ENCODE measurements around the gene SMPD2. TPM values are rescaled to one million over a fixed set of nuclear protein-coding genes. Genes with fewer than 3 reads are reported as not detected.
"Not testable (repeated sequence)": the region's sequence is repeated elsewhere in the genome, so short reads cannot be mapped to it uniquely, and the experiment has no call there.

SMPD2 gene
- total RNA-seq, 1 donor from 2014 or later, result 6.2 TPM

- peaks cover 12% of the 10 kb centered on the region for H3K36me3 Mint-ChIP-seq (ENCODE audit: low read depth, unreplicated experiment)
Observed at GRCh38 chr6:109460161-109460829, 19.8 kb downstream of the SMPD2 start.

GRCh38 chr6:109461205-109461604 is 20.7 kb downstream of the SMPD2 start:
- H3K4me3 Mint-ChIP-seq (ENCODE audit: unreplicated experiment); H3K4me1 Mint-ChIP-seq (ENCODE audit: low read depth, unreplicated experiment); H3K79me2 ChIP-seq (ENCODE audit: insufficient read depth, low read length); H2AFZ ChIP-seq (ENCODE audit: low read depth, low read length); H3K27ac Mint-ChIP-seq (ENCODE audit: unreplicated experiment); DNase-seq (ENCODE audit: low read depth); H3K9me3 ChIP-seq (ENCODE audit: insufficient read depth, low read depth, low read length); H3K9me3 Mint-ChIP-seq (ENCODE audit: unreplicated experiment); H3K27me3 Mint-ChIP-seq (ENCODE audit: low read depth, unreplicated experiment); H3K4me2 ChIP-seq (ENCODE audit: low read length); H3K9ac ChIP-seq (ENCODE audit: low read length); H3K4me3 ChIP-seq (ENCODE audit: insufficient read depth, low read depth, low read length); H3K27me3 ChIP-seq (ENCODE audit: insufficient read depth, low read length); FAIRE-seq; H4K20me1 ChIP-seq (ENCODE audit: insufficient read depth, low read length); H3K27ac ChIP-seq (ENCODE audit: low read depth, low read length): not testable (repeated sequence)
- peaks cover 12% of the 10 kb centered on the region for H3K36me3 Mint-ChIP-seq (ENCODE audit: low read depth, unreplicated experiment)
- peaks cover 17% of the 10 kb centered on the region for H3K36me3 ChIP-seq (ENCODE audit: insufficient read depth, low read length)
- peaks cover 13% of the 10 kb centered on the region for H3K4me1 ChIP-seq (ENCODE audit: insufficient read depth, low read length)

More at GRCh38 chr6:109460161-109460829, 19.8 kb downstream of the SMPD2 start:
- H3K4me3 Mint-ChIP-seq (ENCODE audit: unreplicated experiment), result no peak overlapping the region
- peaks cover 1% of the 10 kb centered on the region for H3K79me2 ChIP-seq (ENCODE audit: insufficient read depth, low read length)
- H3K4me3 ChIP-seq (ENCODE audit: insufficient read depth, low read depth, low read length), result no peak overlapping the region
- no peaks in the 10 kb centered on the region for H3K9me3 ChIP-seq (ENCODE audit: insufficient read depth, low read depth, low read length)
- TF ChIP-seq CTCF (IDR thresholded peaks at IDR 0.05; ENCODE audit: insufficient read depth, low read depth, low read length) (no peak), EZH2 (IDR thresholded peaks at IDR 0.05; ENCODE audit: insufficient read depth, low read length) (no peak)
- DNase-seq (ENCODE audit: low read depth) (no peak), FAIRE-seq (no peak)
- H3K9ac ChIP-seq (ENCODE audit: low read length), result no peak overlapping the region
- H2AFZ ChIP-seq (ENCODE audit: low read depth, low read length), result no peak overlapping the region
- H3K4me2 ChIP-seq (ENCODE audit: low read length), result no peak overlapping the region
- H3K4me1 ChIP-seq (ENCODE audit: insufficient read depth, low read length), result peaks cover 13% of the 10 kb centered on the region
- H3K36me3 ChIP-seq (ENCODE audit: insufficient read depth, low read length), result peaks cover 8% of the 10 kb centered on the region
- H4K20me1 ChIP-seq (ENCODE audit: insufficient read depth, low read length), result peaks cover 3% of the 10 kb centered on the region
- no peaks in the 10 kb centered on the region for H3K9me3 Mint-ChIP-seq (ENCODE audit: unreplicated experiment)
- no peak overlapping the region for H3K27ac ChIP-seq (ENCODE audit: low read depth, low read length)
- no peaks in the 10 kb centered on the region for H3K27me3 ChIP-seq (ENCODE audit: insufficient read depth, low read length)
- no peak overlapping the region for H3K27ac Mint-ChIP-seq (ENCODE audit: unreplicated experiment)
- peaks cover 3% of the 10 kb centered on the region for H3K4me1 Mint-ChIP-seq (ENCODE audit: low read depth, unreplicated experiment)
- H3K27me3 Mint-ChIP-seq (ENCODE audit: low read depth, unreplicated experiment), result no peaks in the 10 kb centered on the region

- FAIRE-seq (no peak), DNase-seq (ENCODE audit: low read depth) (no peak)
- Histone ChIP-seq H3K9ac (ENCODE audit: low read length) (no peak overlapping the region), H3K36me3 (ENCODE audit: insufficient read depth, low read length) (peaks cover 20% of the 10 kb centered on the region), H3K27me3 (ENCODE audit: insufficient read depth, low read length) (no peaks in the 10 kb centered on the region), H3K4me3 (ENCODE audit: insufficient read depth, low read depth, low read length) (no peak overlapping the region), H3K27ac (ENCODE audit: low read depth, low read length) (no peak overlapping the region), H3K79me2 (ENCODE audit: insufficient read depth, low read length) (no peaks in the 10 kb centered on the region), H3K4me1 (ENCODE audit: insufficient read depth, low read length) (peaks cover 5% of the 10 kb centered on the region), H4K20me1 (ENCODE audit: insufficient read depth, low read length) (peaks cover 8% of the 10 kb centered on the region), H2AFZ (ENCODE audit: low read depth, low read length) (no peak overlapping the region), H3K9me3 (ENCODE audit: insufficient read depth, low read depth, low read length) (no peaks in the 10 kb centered on the region), H3K4me2 (ENCODE audit: low read length) (no peak overlapping the region)
- peaks cover 12% of the 10 kb centered on the region for H3K36me3 Mint-ChIP-seq (ENCODE audit: low read depth, unreplicated experiment)
- H3K4me1 Mint-ChIP-seq (ENCODE audit: low read depth, unreplicated experiment), result no peaks in the 10 kb centered on the region
- H3K4me3 Mint-ChIP-seq (ENCODE audit: unreplicated experiment), result no peak overlapping the region
- H3K9me3 Mint-ChIP-seq (ENCODE audit: unreplicated experiment), result no peaks in the 10 kb centered on the region
- no peak for TF ChIP-seq CTCF (IDR thresholded peaks at IDR 0.05; ENCODE audit: insufficient read depth, low read depth, low read length)
- no peak for TF ChIP-seq EZH2 (IDR thresholded peaks at IDR 0.05; ENCODE audit: insufficient read depth, low read length)
- no peaks in the 10 kb centered on the region for H3K27me3 Mint-ChIP-seq (ENCODE audit: low read depth, unreplicated experiment)
- H3K27ac Mint-ChIP-seq (ENCODE audit: unreplicated experiment), result no peak overlapping the region
Observed at GRCh38 chr6:109461733-109462526, 21.4 kb downstream of the SMPD2 start.
